K562 (cell line): Measurements from ENCODE around the gene FAM131C. TPM values are rescaled to one million over a fixed set of nuclear protein-coding genes. Genes with fewer than 3 reads are reported as not detected.

Source experiments
- ATAC-seq: fragments of 200-7000 bp; cut with Tn5 transposase; 3 replicates; pipeline ENCODE4 v1.9.1; 2020; ENCODE audit warnings: moderate library complexity
- BruUV-seq: library from RNA; stranded (reverse); fragments of 400-500 nt; replicated peaks from 2 replicates; lab custom pipeline; 2021; lab: Mats Ljungman, UMichigan
- CTCF ChIA-PET: fragments of 300-600 bp; formaldehyde crosslinking; extraction: SDS; loops from one replicate; lab custom pipeline; 2021; ENCODE audit warnings: low intra/inter-chr PET ratio; lab: Yijun Ruan, JAX
- POLR2A ChIA-PET: fragments of 300-600, 350-650 bp; sonication (Branson Sonifier 250); formaldehyde crosslinking; extraction: SDS; loops from one replicate; lab custom pipeline; 2021; ENCODE audit warnings: antibody characterized with exemption, inconsistent platforms; lab: Yijun Ruan, JAX
- DNase-seq, 4 experiments: peaks; one replicate each; pipeline versions ENCODE4 v3.0.0 to v3.0.0-alpha.2; 2011 to 2018; ENCODE audit warnings: low spot score in 3 of 4, mixed read lengths in 3 of 4; ENCODE audit errors: extremely low read depth in 1 of 4
- FAIRE-seq: peaks from 2 replicates; lab custom pipeline; 2011; peaks lifted over from hg19 to GRCh38; lab: Jason Lieb, UNC
- H2AFZ ChIP-seq: 2 replicates; pipeline ENCODE4 v1.6.0; 2011; ENCODE audit warnings: low read depth, low read length, control low read depth, inconsistent platforms
- H3K27ac ChIP-seq: fragments of 200-600 bp; 3 replicates; pipeline ENCODE4 v1.8.0; 2011; ENCODE audit warnings: low read depth, mild to moderate bottlenecking, control low read depth, inconsistent platforms, low read length, moderate library complexity, mixed read lengths; ENCODE audit errors: extremely low read depth
- H3K27me3 ChIP-seq, 2 experiments: fragments of 300-600 bp in 1 of 2; 2 replicates in 1 of 2; 3 replicates in 1 of 2; pipeline versions ENCODE4 v1.6.0 to v1.8.0; 2011; ENCODE audit warnings: inconsistent platforms in 2 of 2, low read length in 2 of 2, mild to moderate bottlenecking in 1 of 2, mixed read lengths in 1 of 2, moderate library complexity in 1 of 2; ENCODE audit not compliant: control insufficient read depth in 2 of 2, insufficient read depth in 2 of 2
- H3K36me3 ChIP-seq: fragments of 300-600 bp; 3 replicates; pipeline ENCODE4 v1.8.0; 2011; ENCODE audit warnings: mild to moderate bottlenecking, low read length, inconsistent platforms; ENCODE audit not compliant: control insufficient read depth, insufficient read depth
- H3K4me1 ChIP-seq, 2 experiments: fragments of 200-600 bp in 1 of 2; replicated peaks in 1 of 2; 2 replicates in 1 of 2; 3 replicates in 1 of 2; pipeline versions ENCODE4 v1.5.1 to v1.8.0; 2011; ENCODE audit warnings: inconsistent platforms in 2 of 2, low read length in 2 of 2, mild to moderate bottlenecking in 1 of 2, mixed read lengths in 1 of 2, moderate library complexity in 1 of 2; ENCODE audit not compliant: control insufficient read depth in 2 of 2, insufficient read depth in 2 of 2
- H3K4me2 ChIP-seq: 2 replicates; pipeline ENCODE4 v1.6.1; 2011; ENCODE audit warnings: low read length, control low read depth, inconsistent platforms, mixed read lengths; ENCODE audit not compliant: insufficient read depth
- H3K4me3 ChIP-seq: fragments of 200-600 bp; sonication (generic), shearing (Covaris generic); 2 replicates; pipeline ENCODE4 v1.5.1; 2016; ENCODE audit warnings: control low read depth, inconsistent platforms
- H3K79me2 ChIP-seq: fragments of 200-600 bp; 3 replicates; pipeline ENCODE4 v1.8.0; 2011; ENCODE audit warnings: low read length, inconsistent platforms; ENCODE audit not compliant: control insufficient read depth, insufficient read depth
- H3K9ac ChIP-seq, 2 experiments: 2 replicates each; pipeline versions ENCODE4 v1.6.0 to v1.6.1; 2011; ENCODE audit warnings: low read depth in 2 of 2, low read length in 2 of 2, control low read depth in 1 of 2, inconsistent platforms in 1 of 2, mild to moderate bottlenecking in 1 of 2, mixed read lengths in 1 of 2; ENCODE audit not compliant: insufficient read depth in 1 of 2
- H3K9me1 ChIP-seq: one replicate; pipeline ENCODE4 v1.6.0; 2011; ENCODE audit warnings: inconsistent platforms, mild to moderate bottlenecking, low read length, moderate library complexity; ENCODE audit not compliant: control insufficient read depth, insufficient read depth
- H3K9me3 ChIP-seq: replicated peaks from 2 replicates; pipeline ENCODE4 v1.5.1; 2011; ENCODE audit warnings: low read depth, low read length, inconsistent platforms; ENCODE audit not compliant: control insufficient read depth, insufficient read depth
- H4K20me1 ChIP-seq: replicated peaks from 2 replicates; pipeline ENCODE4 v1.6.1; 2011; ENCODE audit warnings: low read length, inconsistent platforms, mixed read lengths; ENCODE audit not compliant: control insufficient read depth, insufficient read depth
- ARNT ChIP-seq, 2 experiments: fragments of 450-650 bp; IDR thresholded peaks; 2 replicates each; pipeline ENCODE4 v1.6.1; 2016; ENCODE audit warnings: mild to moderate bottlenecking in 1 of 2
- EP300 ChIP-seq: IDR thresholded peaks from 2 replicates; pipeline ENCODE4 v1.6.1; 2012; ENCODE audit warnings: low read length, improper control_type of control experiment
- EZH2 ChIP-seq: IDR thresholded peaks from 2 replicates; pipeline ENCODE4 v1.6.1; 2012; ENCODE audit warnings: low read depth, mild to moderate bottlenecking, inconsistent platforms, low read length, borderline replicate concordance
- HDAC1 ChIP-seq, 2 experiments: fragments of 450-650 bp; IDR thresholded peaks; 2 replicates each; pipeline ENCODE4 v1.6.1; 2016 to 2017; ENCODE audit warnings: inconsistent platforms in 1 of 2, mild to moderate bottlenecking in 1 of 2, moderate library complexity in 1 of 2
- HDAC6 ChIP-seq: IDR thresholded peaks from 2 replicates; pipeline ENCODE4 v1.6.1; 2012; ENCODE audit warnings: low read depth, mild to moderate bottlenecking, control low read depth, inconsistent platforms, low read length, moderate library complexity
- SMAD1 ChIP-seq: fragments of 150-350 bp; IDR thresholded peaks from 2 replicates; pipeline ENCODE4 v1.6.1; 2014; ENCODE audit warnings: low read length, low read depth; ENCODE audit not compliant: partially characterized antibody
- TOE1 ChIP-seq, 2 experiments: fragments of 450-650 bp in 1 of 2; sonication (generic) in 1 of 2; formaldehyde crosslinking in 1 of 2; IDR thresholded peaks; 2 replicates each; pipeline versions ENCODE4 v1.7.1 to v1.8.0; 2016 to 2022; ENCODE audit warnings: borderline replicate concordance in 2 of 2, mild to moderate bottlenecking in 2 of 2, antibody characterized with exemption in 1 of 2, inconsistent platforms in 1 of 2, low read depth in 1 of 2, missing genetic modification reagents in 1 of 2, moderate library complexity in 1 of 2
- ZFP36 ChIP-seq: fragments of 150-350 bp; IDR thresholded peaks from 2 replicates; pipeline ENCODE4 v1.6.1; 2018; ENCODE audit warnings: low read length, low read depth; ENCODE audit not compliant: partially characterized antibody
- ZFPM2 ChIP-seq: fragments of 250-450 bp; sonication (Bioruptor Pico); IDR thresholded peaks from 2 replicates; pipeline ENCODE4 v1.5.1; 2022; ENCODE audit warnings: mild to moderate bottlenecking
- ZKSCAN8 ChIP-seq: fragments of 200-800 bp; sonication (Bioruptor generic); IDR thresholded peaks from 2 replicates; pipeline ENCODE4 v1.6.1; 2016; ENCODE audit warnings: missing genetic modification characterization, missing compliant biosample characterization
- ZNF780A ChIP-seq: fragments of 250-450 bp; sonication (Bioruptor Pico); IDR thresholded peaks from 2 replicates; pipeline ENCODE4 v1.5.0; 2021; ENCODE audit warnings: mild to moderate bottlenecking
- WGBS: fragments of 100-300 bp; shearing (Covaris generic); methylation state at CpG from one replicate; pipeline ENCODE4 v1.1.6; 2016; ENCODE audit warnings: low coverage, mixed read lengths; ENCODE audit not compliant: insufficient coverage; ENCODE audit errors: missing lambda C conversion rate; 5-methylcytosine and 5-hydroxymethylcytosine counted together
- in situ Hi-C: fragments of 300-500 bp; cut with MboI; formaldehyde crosslinking; loops from 4 replicates; pipeline ENCODE4 v1.15.0; 2018; ENCODE audit warnings: inconsistent platforms, mixed read lengths
- intact Hi-C: fragments of 100-400 bp; cut with micrococcal nuclease; formaldehyde crosslinking; loops from 2 replicates; pipeline ENCODE4 v1.14.2; 2022
- polyA plus RNA-seq, 8 experiments: library from polyadenylated mRNA; depleted of rRNA in 4 of 8; stranded (reverse) in 5 of 8; unstranded in 3 of 8; fragments of >200 nt; fragmentation: Nextera tagmentation in 2 of 8; fragmentation: Illumina TruSeq in 1 of 8; extraction: Ambion mirVana in 2 of 8; extraction: Trizol in 1 of 8; gene quantifications; 2 replicates each; pipeline versions ENCODE4 v1.2.1 to v1.2.3, GENCODE V29; 2011 to 2014; ENCODE audit warnings: inconsistent platforms in 1 of 8, missing spikeins in 1 of 8
- total RNA-seq, 7 experiments: library from RNA; depleted of rRNA in 6 of 7; stranded (reverse); fragments of >200 nt in 6 of 7; fragmentation: Illumina TruSeq in 2 of 7; extraction: Trizol in 2 of 7; gene quantifications; 2 replicates each; pipeline versions ENCODE4 v1.2.1 to v1.2.3, GENCODE V29; 2011 to 2021; ENCODE audit warnings: low replicate concordance in 1 of 7
- TF ChIP-seq, protein P1 (sequence below): sonication (generic); formaldehyde crosslinking; IDR thresholded peaks from 2 replicates; pipeline ENCODE4 v1.5.0; 2020; ENCODE audit warnings: missing genetic modification reagents

Gene FAM131C
- total and polyA plus RNA-seq, 9 of the 15 experiments (the other 6 are each of a cell fraction or from before 2014, with no cell fraction given): 0.10 to 0.29 (median 0.16) TPM; not detected in 6

DNA sequence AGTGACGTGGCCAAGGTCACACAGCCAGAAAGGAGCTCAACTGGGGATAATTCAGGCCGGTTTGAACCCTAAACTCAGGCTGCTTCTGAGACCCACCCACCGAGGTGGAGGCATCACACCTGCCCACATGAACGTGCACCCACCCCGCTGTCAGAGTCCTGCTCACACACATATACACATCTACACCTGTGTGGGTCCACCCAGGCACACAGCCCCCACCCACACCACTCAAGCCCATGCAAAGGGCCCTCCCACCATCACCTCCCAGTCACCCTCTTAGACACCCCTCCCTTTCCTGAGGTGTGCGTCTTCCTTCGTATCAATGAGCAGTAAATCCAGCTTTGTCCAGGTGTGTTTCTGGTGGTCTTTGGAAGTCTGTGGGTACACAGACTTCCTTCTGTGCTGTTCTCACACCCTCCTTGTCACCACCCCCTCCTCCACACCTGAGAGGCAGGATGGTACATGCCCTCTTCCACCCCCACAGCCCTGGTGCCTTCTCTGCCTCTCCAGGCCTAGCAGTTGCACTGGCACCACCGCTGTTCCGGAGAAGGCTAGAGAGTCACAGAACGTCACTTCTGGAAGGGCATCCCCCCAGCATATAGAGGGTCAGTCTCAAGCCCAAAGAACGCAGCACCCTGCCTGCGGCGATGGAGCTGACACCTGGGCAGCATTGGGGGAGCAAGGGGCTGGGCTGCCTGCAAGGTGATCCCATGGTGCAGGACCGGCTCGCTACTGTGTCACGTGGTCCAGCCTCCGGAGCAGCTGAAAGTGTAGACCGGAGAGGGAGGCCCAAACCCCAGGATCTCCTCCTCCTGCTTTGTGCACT lies 18.9 kb upstream of the FAM131C start:
- H3K4me2 ChIP-seq: no peak overlapping the region
- H4K20me1 ChIP-seq: no peaks in the 10 kb centered on the region
- no peak overlapping the region for H3K27ac ChIP-seq
- in situ Hi-C loops (no loop called here), intact Hi-C loops (no loop called here)
- 45% methylated on average over 18 of the region's 18 CpGs for WGBS
- BruUV-seq: no TSS peak
- no peaks in the 10 kb centered on the region for H3K79me2 ChIP-seq
- H3K4me3 ChIP-seq: no peak overlapping the region
- ATAC-seq (peak; percentile 18; the same call in 1 of the 3 replicates), FAIRE-seq (no peak), DNase-seq (no peak)
- H3K4me1 ChIP-seq: peaks cover 10 to 38% of the 10 kb centered on the region in 2 experiments; a peak in 4 of 5 replicates
- POLR2A ChIA-PET: interaction anchor here (0.6 to 1.1 kb wide), 3 partner anchors 10 to 25 kb away, joined by 3 to 4 read pairs (median 3); no protein-coding TSS in a partner anchor
- no peaks in the 10 kb centered on the region for H3K9me3 ChIP-seq
- no peak overlapping the region; the same call in 1 of the 2 replicates for H2AFZ ChIP-seq
- H3K9me1 ChIP-seq: no peaks in the 10 kb centered on the region
- H3K36me3 ChIP-seq: no peaks in the 10 kb centered on the region
- CTCF ChIA-PET: no interaction called here
- peaks cover 8 to 26% of the 10 kb centered on the region in 2 experiments; a peak in 4 of 5 replicates for H3K27me3 ChIP-seq
- peak overlapping the region in 1 of 2 experiments; percentile 66; a peak in 1 of 4 replicates for H3K9ac ChIP-seq
- TF ChIP-seq HDAC1 (IDR thresholded peaks at IDR 0.05) (no peak), ARNT (IDR thresholded peaks at IDR 0.05) (no peak), ZKSCAN8 (CRISPR knock-in tag) (no peak), ZFP36 (peak; percentile 40), ZNF780A (no peak), EP300 (no peak), TOE1 (IDR thresholded peaks at IDR 0.05; ENCODE audit: borderline replicate concordance) (no peak), TOE1 (CRISPR knock-in tag; IDR thresholded peaks at IDR 0.05; ENCODE audit: borderline replicate concordance, low read depth) (no peak), EZH2 (no peak), HDAC6 (no peak), ZFPM2 (CRISPR knock-in tag) (no peak), SMAD1 (no peak)
- TF ChIP-seq, protein P1, sequence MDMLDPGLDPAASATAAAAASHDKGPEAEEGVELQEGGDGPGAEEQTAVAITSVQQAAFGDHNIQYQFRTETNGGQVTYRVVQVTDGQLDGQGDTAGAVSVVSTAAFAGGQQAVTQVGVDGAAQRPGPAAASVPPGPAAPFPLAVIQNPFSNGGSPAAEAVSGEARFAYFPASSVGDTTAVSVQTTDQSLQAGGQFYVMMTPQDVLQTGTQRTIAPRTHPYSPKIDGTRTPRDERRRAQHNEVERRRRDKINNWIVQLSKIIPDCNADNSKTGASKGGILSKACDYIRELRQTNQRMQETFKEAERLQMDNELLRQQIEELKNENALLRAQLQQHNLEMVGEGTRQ (CRISPR knock-in tag): peak; percentile 65
